CD4-positive, alpha-beta T cell treated with Interleukin-12 subunit alpha and Interleukin-12 subunit beta, for 1 hour (primary cell): ENCODE measurements around the gene ANKRD40.
"Not testable (repeated sequence)": the region's sequence is repeated elsewhere in the genome, so short reads cannot be mapped to it uniquely, and the experiment has no call there.

ENCODE experiments used
- DNase-seq: peaks from one replicate; pipeline ENCODE4 v3.0.0-alpha.2; 2020

ANKRD40 gene

DNA sequence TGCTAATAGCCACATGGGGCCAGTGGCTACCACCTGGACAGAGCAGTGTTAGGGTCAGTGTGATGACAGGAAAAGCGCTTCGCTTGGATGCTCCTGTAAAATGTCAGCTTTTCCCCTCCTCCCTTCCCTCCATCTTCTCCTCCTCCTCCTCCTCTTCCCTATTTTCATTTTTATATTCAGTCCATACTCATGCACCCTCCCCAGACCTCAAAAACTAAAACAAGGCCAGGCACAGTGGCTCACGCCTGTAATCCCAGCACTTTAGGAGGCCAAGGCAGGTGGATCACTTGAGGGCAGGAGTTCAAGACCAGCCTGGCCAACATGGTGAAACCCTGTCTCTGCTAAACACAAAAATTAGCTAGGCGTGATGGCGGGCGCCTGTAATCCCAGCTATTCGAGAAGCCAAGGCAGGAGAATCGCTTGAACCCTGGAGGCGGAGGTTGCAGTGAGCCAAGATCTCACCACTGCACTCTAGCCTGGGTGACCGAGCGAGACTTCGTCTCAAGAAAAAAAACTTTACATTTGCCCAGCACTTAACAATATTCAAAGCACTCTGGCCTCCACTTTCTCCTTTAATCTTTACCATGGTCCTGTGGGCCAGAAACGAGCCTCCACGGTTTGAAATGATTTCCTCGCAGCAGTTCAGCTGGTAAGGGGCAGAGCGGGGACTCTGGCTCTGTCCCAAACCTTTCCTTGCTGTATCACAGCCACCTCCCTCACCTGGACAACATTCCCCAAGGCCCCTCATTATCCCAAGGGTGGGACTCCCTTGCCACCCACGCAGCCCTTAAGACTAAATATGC lies 21.8 kb downstream of the ANKRD40 start:
- no peak for DNase-seq

DNA sequence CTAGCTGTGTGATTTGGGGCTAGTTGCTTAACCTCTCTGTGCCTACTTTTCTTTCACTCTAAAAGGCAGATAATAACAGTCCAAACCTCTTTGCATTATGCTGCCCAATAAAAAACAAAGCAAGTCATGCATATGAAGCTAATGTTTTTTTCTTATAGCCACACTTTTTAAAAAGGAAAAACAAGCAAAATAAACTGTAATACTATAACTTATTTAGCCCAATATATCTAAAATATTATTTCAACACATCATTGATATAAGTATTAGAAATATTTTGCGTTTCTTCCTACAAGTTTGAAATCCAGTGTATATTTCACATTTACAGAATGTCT lies 22.4 kb downstream of the ANKRD40 start:
- no peak for DNase-seq

DNA sequence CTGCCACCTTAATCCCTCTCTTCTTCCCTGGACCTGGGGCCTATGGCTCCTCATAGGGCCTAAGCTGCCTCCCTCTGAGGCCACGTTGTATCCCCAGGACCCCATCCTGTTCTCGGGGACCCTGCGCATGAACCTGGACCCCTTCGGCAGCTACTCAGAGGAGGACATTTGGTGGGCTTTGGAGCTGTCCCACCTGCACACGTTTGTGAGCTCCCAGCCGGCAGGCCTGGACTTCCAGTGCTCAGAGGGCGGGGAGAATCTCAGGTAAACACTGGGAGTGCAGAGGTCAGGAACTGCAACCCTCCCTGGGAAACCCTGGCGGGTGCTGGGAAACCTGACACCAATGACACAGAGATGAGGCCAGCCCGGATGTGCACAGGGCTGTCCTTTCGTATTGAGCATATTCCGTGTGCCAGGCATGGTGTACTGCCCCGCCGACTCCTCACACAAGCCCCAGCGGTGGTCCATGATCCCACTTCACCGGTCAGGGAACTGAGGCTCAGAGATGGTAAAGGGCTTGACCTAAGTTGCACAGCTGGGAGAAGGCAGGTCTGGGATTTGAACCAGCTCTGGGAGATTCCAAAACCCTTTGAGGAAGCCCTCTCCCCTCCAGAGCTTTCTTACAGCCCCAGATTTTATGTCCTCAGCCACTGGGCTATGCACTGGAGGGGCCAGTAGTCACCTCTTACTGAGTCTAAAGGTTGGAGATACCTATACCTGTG lies 22.9 kb downstream of the ANKRD40 start:
- DNase-seq = no peak

DNA sequence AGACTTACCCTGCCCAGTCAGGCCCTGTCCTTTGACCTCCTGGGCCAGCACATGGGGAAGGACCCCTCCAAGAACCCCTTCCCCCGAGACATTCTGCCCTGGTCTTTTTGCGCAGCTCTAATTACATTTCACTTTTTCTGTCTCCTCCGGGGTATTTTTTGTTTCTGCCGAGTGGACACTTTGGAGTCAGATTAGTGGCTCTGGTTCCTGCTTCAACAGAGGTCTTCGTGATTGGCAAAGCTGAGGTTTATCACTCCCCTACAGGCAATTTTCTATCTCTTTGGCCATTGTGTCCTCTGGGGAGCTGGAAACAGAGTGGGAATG lies 23.5 kb downstream of the ANKRD40 start:
- DNase-seq = no peak

DNA sequence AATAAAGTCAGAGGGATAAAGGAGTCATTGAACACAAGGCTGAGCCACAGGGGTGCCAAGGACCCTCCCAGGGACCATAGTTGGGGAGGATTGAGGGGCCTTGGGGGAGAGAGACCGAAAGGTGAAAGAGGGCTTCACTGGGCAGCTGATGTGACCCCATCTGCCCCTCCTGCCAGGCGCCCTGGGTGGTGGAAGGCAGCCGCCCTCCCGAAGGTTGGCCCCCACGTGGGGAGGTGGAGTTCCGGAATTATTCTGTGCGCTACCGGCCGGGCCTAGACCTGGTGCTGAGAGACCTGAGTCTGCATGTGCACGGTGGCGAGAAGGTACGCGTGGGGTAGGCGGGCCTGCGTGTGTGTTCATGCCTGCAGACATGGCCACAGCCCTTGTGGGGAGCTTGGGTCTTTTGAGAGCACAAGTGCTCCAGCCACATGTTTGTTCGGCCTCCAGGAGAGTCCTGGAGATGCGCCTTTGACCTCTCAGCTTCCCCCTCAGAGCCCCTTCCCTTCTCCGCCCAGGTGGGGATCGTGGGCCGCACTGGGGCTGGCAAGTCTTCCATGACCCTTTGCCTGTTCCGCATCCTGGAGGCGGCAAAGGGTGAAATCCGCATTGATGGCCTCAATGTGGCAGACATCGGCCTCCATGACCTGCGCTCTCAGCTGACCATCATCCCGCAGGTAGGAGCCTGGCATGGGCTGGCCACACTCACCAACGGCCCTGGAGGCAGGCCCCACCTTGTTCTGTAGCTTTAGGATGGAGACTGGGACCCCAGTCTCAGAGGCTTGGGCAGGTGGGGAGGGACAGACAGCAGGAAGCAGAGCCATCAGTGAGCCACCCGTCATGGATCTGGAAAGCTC lies 24.1 kb downstream of the ANKRD40 start:
- no peak for DNase-seq

- DNase-seq = no peak
Measured at GRCh38 chr17:50682938-50683337, 24.8 kb downstream of the ANKRD40 start.

DNA sequence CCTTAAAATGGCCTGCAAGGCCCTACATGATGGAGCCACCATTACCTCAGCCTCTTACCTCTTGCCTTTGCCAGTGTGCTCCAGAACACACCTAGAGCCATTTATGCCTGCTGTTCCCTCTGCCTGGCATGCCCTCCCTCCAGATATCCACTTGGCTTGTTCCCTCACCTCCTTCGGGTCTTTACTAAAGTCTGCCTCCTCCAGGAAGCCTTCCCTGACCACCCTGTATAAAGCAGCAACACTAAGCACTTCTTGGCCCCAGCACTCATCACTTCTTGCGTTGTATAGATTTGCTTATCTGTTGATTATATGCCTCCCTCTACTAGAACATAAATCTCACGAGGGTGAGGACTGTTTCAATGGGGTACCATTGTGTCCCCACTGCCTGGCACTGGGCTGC lies 25.3 kb downstream of the ANKRD40 start:
- no peak for DNase-seq

- DNase-seq = no peak
Measured at GRCh38 chr17:50681263-50682200, 26.2 kb downstream of the ANKRD40 start.

DNA sequence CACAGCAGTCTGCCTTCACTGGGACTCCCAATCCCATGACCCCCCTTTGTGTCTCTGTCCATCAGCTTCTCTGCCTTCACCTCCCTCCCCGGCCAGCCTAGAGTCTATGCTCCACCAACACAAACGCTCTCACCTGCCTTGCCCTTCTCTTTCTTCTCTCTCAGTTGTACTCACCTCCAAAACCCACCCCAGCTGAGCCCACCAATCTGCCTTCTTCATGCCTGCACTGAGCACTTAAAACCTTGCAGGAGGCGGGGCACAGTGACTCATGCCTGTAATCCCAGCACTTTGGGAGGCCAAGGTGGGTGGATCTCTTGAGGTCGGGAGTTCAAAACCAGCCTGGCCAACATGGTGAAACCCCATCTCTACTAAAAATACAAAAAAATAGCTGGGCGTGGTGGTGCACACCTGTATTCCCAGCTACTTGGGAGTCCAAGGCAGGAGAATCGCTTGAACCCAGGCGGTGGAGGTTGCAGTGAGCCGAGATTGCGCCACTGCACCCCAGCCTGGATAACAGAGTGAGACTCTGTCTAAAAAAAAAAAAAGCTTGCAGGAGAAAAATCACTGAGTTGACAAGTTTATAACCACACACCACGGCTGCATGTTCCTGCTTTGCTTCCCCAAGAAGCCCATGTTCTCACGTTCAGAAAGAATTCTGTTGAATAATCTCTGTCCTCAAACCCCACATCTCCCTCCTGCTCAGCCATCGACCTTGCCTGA lies 27.0 kb downstream of the ANKRD40 start:
- DNase-seq = not testable (repeated sequence)

- no peak for DNase-seq
Measured at GRCh38 chr17:50680126-50680525, 27.6 kb downstream of the ANKRD40 start.

DNA sequence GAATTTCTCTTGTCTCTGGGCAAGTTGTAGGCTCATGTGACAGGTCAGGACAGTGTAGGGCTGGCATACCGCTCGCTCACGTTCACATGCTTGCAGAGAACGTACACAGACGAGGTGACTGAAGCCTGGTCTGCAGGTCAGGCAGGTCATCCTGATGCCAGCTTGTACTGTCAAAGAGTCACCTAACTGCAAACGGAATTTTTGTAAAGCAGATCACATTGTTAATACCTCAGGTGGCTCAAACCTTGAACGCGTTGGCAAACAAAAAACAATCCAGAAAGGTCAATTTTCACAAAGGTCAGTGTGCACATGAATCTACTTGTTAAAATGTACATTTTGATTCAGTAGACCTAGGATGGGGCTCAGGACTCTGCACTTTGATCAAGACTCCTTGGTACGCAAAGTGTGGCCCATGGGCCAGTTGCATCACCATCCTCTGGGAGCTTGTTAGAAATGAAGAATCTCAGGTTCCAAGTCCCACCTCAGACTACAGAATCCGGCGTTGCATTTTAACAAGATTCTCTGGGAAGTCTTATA lies 28.6 kb downstream of the ANKRD40 start:
- DNase-seq = no peak

DNA sequence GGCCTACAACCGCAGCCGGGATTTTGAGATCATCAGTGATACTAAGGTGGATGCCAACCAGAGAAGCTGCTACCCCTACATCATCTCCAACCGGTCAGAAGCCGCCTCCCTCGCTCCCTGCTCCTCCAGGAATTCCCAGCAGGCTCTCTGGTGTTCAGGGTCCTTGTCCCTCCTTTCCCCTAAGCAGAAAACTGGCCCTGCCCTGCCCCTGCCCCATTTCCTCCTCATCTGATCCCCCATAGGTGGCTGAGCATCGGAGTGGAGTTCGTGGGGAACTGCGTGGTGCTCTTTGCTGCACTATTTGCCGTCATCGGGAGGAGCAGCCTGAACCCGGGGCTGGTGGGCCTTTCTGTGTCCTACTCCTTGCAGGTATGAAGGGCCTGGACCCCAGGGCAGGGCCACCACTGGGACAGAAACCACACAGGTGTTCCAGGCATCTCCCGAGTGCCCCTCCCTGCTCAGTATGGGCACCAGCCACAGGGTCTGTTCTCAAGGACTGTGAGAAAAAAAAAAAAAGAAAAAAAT lies 29.8 kb downstream of the ANKRD40 start:
- no peak for DNase-seq

DNA sequence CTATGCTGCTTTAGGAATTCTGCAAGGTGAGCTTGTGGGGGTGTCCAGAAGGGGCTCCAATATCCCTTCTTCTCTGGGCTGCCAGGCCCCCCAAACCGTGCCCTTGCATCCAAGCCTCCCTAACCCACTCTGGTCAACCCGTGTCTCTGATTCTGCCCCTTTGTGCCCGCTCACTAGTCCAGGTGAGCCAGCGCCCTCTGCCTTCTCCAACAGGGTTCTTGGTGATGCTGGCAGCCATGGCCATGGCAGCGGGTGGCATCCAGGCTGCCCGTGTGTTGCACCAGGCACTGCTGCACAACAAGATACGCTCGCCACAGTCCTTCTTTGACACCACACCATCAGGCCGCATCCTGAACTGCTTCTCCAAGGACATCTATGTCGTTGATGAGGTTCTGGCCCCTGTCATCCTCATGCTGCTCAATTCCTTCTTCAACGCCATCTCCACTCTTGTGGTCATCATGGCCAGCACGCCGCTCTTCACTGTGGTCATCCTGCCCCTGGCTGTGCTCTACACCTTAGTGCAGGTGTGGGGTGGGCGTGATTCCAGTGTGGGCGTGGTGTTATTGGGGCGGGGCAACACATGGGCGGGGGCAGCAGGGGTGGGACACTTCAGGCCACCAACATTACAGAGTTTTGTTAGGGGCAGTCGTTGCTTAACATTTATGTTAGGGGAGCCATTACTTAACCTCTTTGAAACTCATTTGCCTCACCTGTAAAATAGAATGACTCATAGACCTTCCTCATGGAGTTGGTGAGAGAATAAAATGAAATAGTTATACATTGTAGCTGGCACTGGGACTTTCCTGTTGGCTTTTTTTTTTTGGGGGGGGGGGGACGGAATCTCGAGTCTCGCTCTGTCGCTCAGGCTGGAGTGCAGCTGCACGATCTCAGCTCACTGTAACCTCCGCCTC lies 31.4 kb downstream of the ANKRD40 start:
- no peak for DNase-seq

GRCh38 chr17:50675627-50676026 lies 32.1 kb downstream of the ANKRD40 start:
- DNase-seq = no peak

DNA sequence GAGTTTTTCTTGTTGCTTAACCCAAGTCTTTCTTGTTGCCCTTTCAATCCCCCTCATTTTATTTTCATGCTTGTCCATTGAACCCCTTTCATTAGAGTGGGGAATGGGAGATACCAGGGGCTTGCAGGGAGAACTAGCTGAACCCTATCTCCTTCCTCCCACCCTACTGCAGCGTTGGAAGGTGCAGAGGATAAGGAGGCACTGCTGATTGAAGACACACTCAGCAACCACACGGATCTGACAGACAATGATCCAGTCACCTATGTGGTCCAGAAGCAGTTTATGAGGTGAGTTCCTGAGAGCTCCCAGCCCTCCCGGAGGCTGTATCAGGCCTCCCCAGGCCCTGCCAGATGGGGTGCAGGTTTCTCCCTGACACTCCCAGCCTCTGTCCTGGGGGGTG lies 32.5 kb downstream of the ANKRD40 start:
- DNase-seq = no peak

GRCh38 chr17:50672831-50673551 lies 34.7 kb downstream of the ANKRD40 start:
- no peak for DNase-seq

DNA sequence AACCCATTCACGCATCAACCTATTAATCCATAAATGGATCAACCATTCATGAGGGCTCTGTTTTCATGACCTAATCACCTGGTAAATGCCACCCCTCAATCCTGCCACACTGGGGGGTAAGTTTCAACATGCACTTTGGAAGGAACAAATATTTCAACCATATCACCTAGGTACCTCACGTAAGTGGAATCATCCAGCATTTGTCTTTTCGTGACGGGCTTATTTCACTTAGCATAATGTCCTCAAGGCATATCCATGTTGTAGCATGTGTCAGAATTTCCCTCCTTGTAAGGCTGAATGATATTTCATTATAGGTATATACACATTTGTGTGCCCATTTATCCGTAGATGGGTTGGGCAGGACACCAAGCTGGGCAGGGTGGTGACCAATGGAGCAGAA lies 35.6 kb downstream of the ANKRD40 start:
- no peak for DNase-seq

DNA sequence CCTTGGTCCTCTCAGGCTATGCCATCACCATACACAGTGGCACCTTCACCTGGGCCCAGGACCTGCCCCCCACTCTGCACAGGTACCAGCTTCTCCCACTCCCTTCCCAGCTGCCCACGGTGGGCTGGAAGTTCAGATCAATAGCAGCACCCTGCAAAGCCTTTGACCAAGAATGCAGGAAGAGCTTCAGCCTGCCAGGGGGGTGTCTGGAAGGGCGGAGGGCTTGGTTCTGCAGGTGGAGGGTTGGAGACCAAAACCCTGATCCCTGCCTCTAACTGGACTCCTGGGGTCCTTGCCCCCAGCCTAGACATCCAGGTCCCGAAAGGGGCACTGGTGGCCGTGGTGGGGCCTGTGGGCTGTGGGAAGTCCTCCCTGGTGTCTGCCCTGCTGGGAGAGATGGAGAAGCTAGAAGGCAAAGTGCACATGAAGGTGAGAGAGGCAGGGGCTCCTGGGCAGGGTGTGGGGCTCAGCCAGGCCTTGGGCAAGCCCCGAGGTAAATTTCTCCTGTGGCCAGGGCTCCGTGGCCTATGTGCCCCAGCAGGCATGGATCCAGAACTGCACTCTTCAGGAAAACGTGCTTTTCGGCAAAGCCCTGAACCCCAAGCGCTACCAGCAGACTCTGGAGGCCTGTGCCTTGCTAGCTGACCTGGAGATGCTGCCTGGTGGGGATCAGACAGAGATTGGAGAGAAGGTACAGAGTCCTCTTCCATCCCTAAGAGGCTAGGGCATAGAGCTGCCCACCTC lies 38.7 kb downstream of the ANKRD40 start:
- no peak for DNase-seq
